Amniotic epithelial cell (primary cell): ENCODE data around the gene RNF215.
"Not testable (repeated sequence)": the region's sequence is repeated elsewhere in the genome, so short reads cannot be mapped to it uniquely, and the experiment has no call there.

Source experiments
- DNase-seq: peaks from one replicate; pipeline ENCODE4 v3.0.0-alpha.2; 2010; ENCODE audit warnings: low read depth

Gene RNF215

GRCh38 chr22:30357650-30358215 is 29.5 kb downstream of the RNF215 start:
- DNase-seq = no peak

- no peak for DNase-seq
These were observed 30.0 kb downstream of the RNF215 start for GRCh38 chr22:30357236-30357570.

GRCh38 chr22:30356449-30357235 is 30.6 kb downstream of the RNF215 start, which contains the start of the genes CCDC157 and SF3A1:
TSS of gene CCDC157 (plus strand) at chr22:30357007. CDS start at chr22:30366001, 8,994 bp downstream.
TSS of gene SF3A1 (minus strand) at chr22:30356894. CDS start at chr22:30356792, 102 bp downstream.
- peak; percentile 90 for DNase-seq

GRCh38 chr22:30354644-30355043 is 32.6 kb downstream of the RNF215 start:
- no peak for DNase-seq

- no peak for DNase-seq
These were observed 36.0 kb downstream of the RNF215 start for GRCh38 chr22:30351226-30351625.

- DNase-seq = no peak
These were observed 38.4 kb downstream of the RNF215 start for GRCh38 chr22:30348809-30349208.

GRCh38 chr22:30348404-30348803 is 38.8 kb downstream of the RNF215 start:
- DNase-seq = no peak

- no peak for DNase-seq
These were observed 39.8 kb downstream of the RNF215 start for GRCh38 chr22:30347255-30347892.

GRCh38 chr22:30344447-30345200 is 42.6 kb downstream of the RNF215 start:
- no peak for DNase-seq

GRCh38 chr22:30340911-30341685 is 46.1 kb downstream of the RNF215 start:
- no peak for DNase-seq

- no peak for DNase-seq
These were observed 48.4 kb downstream of the RNF215 start for GRCh38 chr22:30338802-30339201.

GRCh38 chr22:30338341-30338740 is 48.9 kb downstream of the RNF215 start:
- DNase-seq = not testable (repeated sequence)

- DNase-seq = no peak
These were observed 49.8 kb downstream of the RNF215 start for GRCh38 chr22:30337461-30337778.

GRCh38 chr22:30336752-30337460 is 50.3 kb downstream of the RNF215 start:
- no peak for DNase-seq

GRCh38 chr22:30335236-30335635 is 52.0 kb downstream of the RNF215 start:
- no peak for DNase-seq

- no peak for DNase-seq
These were observed 52.6 kb downstream of the RNF215 start for GRCh38 chr22:30334646-30335045.

GRCh38 chr22:30333707-30334087 is 53.5 kb downstream of the RNF215 start:
- DNase-seq = no peak

- no peak for DNase-seq
These were observed 54.1 kb downstream of the RNF215 start for GRCh38 chr22:30332994-30333706.

GRCh38 chr22:30332551-30332950 is 54.7 kb downstream of the RNF215 start:
- no peak for DNase-seq
